Esophagus squamous epithelium (tissue), 5 donors: ENCODE measurements around the gene AP5S1. TPM values are rescaled to one million over a fixed set of nuclear protein-coding genes. Genes with fewer than 3 reads are reported as not detected.

Experiments used
- DNase-seq: peaks from one replicate; lab custom pipeline; 2025; lab: John Stamatoyannopoulos, UW
- H3K27ac ChIP-seq, 4 donors: fragments of 200-600 bp; sonication (generic); one replicate each; pipeline ENCODE4 v1.5.1; 2016 to 2019; ENCODE audit warnings: mild to moderate bottlenecking in 1 of 4
- H3K27me3 ChIP-seq, 4 donors: fragments of 200-600 bp; sonication (generic); 1 replicate in 3 of 4; 2 replicates in 1 of 4; pipeline versions ENCODE4 v1.5.1 to v1.6.0; 2017 to 2021; ENCODE audit warnings: antibody characterized with exemption in 1 of 4
- H3K36me3 ChIP-seq, 3 donors: fragments of 200-600 bp; sonication (generic); one replicate each; pipeline ENCODE4 v1.5.1; 2016 to 2019
- H3K4me1 ChIP-seq, 3 donors: fragments of 200-600 bp; sonication (generic); one replicate each; pipeline ENCODE4 v1.5.1; 2017 to 2019
- H3K4me3 ChIP-seq, 4 donors: fragments of 200-600 bp; sonication (generic); 1 replicate in 3 of 4; 2 replicates in 1 of 4; pipeline ENCODE4 v1.5.1; 2016 to 2019; ENCODE audit warnings: mild to moderate bottlenecking in 2 of 4, moderate library complexity in 1 of 4
- H3K9me3 ChIP-seq, 3 donors: fragments of 200-600 bp; sonication (generic); one replicate each; pipeline ENCODE4 v1.5.1; 2016 to 2019
- POLR2A ChIP-seq, 4 donors: fragments of 450-650 bp; IDR thresholded peaks; one replicate each; pipeline ENCODE4 v1.6.1; 2017; ENCODE audit warnings: antibody characterized with exemption in 4 of 4, mild to moderate bottlenecking in 4 of 4, moderate library complexity in 3 of 4
- WGBS, 2 donors: methylation state at CpG; one replicate each; pipeline ENCODE4 v1.1.5; 2018; 5-methylcytosine and 5-hydroxymethylcytosine counted together
- intact Hi-C: fragments of 100-400 bp; cut with DNase I; formaldehyde crosslinking; loops from one replicate; pipeline ENCODE4 v1.15.0; 2022
- total RNA-seq, 4 donors: library from RNA; depleted of rRNA; stranded (reverse); fragments of >200 nt; gene quantifications; one replicate each; pipeline ENCODE4 v1.1.0, GENCODE V29; 2016
- TF ChIP-seq, protein P1 (sequence below), 6 experiments: fragments of 450-650 bp in 4 of 6; fragments of 200-600 bp in 2 of 6; sonication (generic) in 2 of 6; IDR thresholded peaks; one replicate each; pipeline ENCODE4 v1.5.1; 2016 to 2019; ENCODE audit warnings: antibody characterized with exemption in 6 of 6, mild to moderate bottlenecking in 4 of 6, moderate library complexity in 4 of 6
- donor health status: DM: yes; HTN: yes; CAD: no.

Gene AP5S1
- total RNA-seq, 4 donors from 2014 or later: 5.8 to 12.8 (median 10.4) TPM

DNA sequence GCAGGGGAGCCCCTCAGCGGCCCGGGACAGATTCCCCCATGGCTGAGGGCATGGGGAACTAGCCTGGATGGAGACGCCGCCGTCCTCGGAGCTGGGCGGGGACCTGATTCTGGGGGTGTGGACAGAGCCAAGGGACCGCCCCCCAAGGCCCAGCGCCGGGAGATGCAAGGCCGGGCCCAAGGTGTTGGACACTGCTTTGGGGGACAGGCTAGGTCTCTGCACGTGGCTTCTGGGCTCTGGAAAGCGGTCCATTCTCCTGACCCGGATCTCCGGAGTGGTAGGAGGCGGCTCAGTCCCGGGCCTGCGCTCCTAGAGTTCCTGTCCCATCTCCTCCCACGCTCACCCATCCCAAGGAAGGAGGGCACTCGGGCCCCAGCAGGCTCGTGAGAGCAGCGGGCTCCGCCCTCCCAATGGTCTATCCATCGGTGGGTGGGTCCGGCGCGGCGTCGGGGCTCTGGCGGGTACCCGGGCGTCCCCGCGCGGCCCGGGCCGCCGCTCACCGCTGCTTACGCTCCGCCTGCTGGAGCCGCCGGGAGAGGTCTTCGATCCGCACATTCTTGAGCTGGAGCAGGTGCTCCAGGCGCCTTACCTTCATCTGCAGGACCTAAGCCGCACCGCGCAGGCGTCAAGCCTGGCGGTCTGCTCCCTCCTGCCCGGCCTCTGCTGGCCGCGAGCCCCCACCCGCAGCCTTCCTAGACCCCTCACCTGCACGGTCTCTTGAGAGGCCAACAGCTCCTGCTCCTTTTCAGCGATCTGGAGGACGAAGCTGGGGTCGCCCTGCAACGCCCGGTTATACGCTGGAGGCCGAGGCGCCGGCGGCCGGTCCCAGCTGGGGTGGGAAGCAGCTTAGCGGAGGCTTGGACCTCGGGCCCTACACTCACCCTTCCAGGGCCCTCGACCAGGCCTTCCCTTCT, 42.4 kb upstream of the AP5S1 start:
- 7% methylated on average over 3 of the region's 70 CpGs; no CpG with 5 or more reads in 1 of the 2 donors for WGBS, 2 donors
- Histone ChIP-seq H3K27ac (peak overlapping the region in 2 of 4 donors; percentile 0 to 50), H3K27me3 (no peaks in the 10 kb centered on the region), H3K4me3 (peak overlapping the region; percentile 33 to 69 (median 50)), H3K9me3 (no peaks in the 10 kb centered on the region), H3K36me3 (no peaks in the 10 kb centered on the region), H3K4me1 (peaks cover 24 to 46% (median 28%) of the 10 kb centered on the region in 3 donors)
- intact Hi-C loops: no loop called here
- no peak for DNase-seq
- no peak for TF ChIP-seq POLR2A (IDR thresholded peaks at IDR 0.05)
- TF ChIP-seq, protein P1, sequence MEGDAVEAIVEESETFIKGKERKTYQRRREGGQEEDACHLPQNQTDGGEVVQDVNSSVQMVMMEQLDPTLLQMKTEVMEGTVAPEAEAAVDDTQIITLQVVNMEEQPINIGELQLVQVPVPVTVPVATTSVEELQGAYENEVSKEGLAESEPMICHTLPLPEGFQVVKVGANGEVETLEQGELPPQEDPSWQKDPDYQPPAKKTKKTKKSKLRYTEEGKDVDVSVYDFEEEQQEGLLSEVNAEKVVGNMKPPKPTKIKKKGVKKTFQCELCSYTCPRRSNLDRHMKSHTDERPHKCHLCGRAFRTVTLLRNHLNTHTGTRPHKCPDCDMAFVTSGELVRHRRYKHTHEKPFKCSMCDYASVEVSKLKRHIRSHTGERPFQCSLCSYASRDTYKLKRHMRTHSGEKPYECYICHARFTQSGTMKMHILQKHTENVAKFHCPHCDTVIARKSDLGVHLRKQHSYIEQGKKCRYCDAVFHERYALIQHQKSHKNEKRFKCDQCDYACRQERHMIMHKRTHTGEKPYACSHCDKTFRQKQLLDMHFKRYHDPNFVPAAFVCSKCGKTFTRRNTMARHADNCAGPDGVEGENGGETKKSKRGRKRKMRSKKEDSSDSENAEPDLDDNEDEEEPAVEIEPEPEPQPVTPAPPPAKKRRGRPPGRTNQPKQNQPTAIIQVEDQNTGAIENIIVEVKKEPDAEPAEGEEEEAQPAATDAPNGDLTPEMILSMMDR (IDR thresholded peaks at IDR 0.05): peak in 3 of 6 experiments; percentile 6 to 23 (median 8)

DNA sequence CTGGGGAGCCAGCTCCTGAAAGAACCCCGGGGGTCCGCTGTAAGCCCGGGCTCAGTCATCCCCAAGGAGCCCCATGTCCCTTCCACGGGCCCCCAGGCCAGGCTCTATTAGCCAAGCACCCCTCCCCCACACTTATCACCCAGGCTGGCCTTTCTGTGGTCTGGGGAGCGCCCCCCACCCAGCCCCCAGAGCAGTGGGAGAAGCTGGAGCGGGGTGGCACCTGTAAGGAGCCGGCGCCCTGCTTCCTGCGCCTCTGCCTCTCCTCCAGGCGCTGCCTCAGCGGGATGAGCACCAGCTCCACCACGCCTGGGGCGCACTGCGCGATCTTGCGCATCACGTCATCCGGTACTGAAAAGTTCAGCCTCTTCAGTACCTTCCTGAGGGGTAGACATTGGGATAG, 41.4 kb upstream of the AP5S1 start:
- DNase-seq: no peak
- Histone ChIP-seq H3K4me1 (peaks cover 34 to 56% (median 38%) of the 10 kb centered on the region in 3 donors), H3K36me3 (peaks cover 0 to 4% (median 0%) of the 10 kb centered on the region in 3 donors), H3K27ac (no peak overlapping the region), H3K9me3 (no peaks in the 10 kb centered on the region), H3K4me3 (no peak overlapping the region), H3K27me3 (no peaks in the 10 kb centered on the region)
- 76% methylated on average over 7 of the region's 18 CpGs; no CpG with 5 or more reads in 1 of the 2 donors for WGBS, 2 donors
- TF ChIP-seq POLR2A (IDR thresholded peaks at IDR 0.05): no peak
- TF ChIP-seq, protein P1 (IDR thresholded peaks at IDR 0.05): no peak
- intact Hi-C loops: no loop called here

DNA sequence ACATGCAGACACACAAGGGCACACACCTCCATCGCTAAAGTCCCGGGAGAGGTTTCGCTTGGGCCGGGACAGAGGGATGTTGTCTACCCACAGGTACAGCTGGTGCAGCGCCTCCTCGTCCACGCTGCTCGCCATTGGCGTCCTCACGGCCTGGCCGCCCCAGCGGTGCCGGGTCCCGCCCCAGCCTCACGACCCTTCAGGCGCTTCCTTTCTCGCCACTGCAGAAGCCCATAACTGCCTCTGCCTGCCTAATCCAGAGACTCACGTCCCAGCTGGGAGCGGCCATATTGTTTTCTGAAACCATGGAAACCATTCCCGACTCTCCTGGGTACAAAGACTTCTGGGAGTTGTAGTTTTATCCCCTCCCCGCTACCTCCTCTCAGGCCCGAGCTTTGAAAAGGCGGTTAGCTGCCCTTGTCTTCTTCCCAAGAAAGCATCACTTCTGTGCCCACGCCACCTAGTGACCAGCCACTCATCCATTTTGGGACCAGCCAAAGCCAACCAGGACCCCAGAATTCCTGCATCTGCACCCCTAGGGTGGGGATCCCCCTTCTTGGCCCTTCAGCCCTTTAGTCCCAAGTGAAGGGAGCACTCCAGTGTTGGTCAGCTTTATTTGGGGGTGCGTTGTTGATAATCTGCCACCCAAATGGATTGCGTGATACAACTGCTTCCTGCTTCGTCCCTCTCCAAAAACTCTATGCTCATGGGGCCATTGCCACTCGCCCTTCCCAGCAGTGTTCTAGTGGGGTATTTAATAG, 39.0 kb upstream of the AP5S1 start, which contains the start of gene SPEF1:
Gene SPEF1, minus strand, starts transcription at position 296 of the 758 bp plus-strand sequence. Its CDS starts 161 bp downstream, at position 135.
- peaks cover 54 to 77% (median 55%) of the 10 kb centered on the region in 3 donors for H3K4me1 ChIP-seq
- peaks cover 0 to 11% (median 0%) of the 10 kb centered on the region in 3 donors for H3K36me3 ChIP-seq

DNA sequence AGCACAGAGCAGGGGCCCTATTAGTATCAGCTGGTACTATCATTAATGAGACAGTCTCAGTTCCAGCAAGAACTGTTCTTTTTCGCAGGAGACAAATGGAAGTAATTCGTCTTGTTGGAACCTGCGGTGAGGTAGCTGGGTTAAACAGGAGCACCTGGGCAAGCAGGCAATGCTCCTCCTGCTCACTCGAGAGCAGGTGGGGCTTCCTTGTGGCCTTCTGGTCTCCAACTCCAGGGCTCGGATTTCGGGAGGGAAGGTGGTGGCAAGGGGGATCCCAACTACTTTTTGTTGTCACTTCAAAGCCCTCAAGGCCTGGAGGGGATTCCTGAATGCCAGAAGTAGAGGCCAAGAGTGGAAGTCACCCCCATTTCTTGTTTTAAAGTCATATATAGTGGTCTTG, 37.8 kb upstream of the AP5S1 start:
- Histone ChIP-seq H3K36me3 (peaks cover 0 to 11% (median 0%) of the 10 kb centered on the region in 3 donors), H3K9me3 (no peaks in the 10 kb centered on the region), H3K4me1 (peaks cover 55 to 80% (median 55%) of the 10 kb centered on the region in 3 donors), H3K27ac (peak overlapping the region; percentile 35 to 91 (median 68)), H3K27me3 (no peaks in the 10 kb centered on the region), H3K4me3 (no peak overlapping the region)
- WGBS, 2 donors: 56 to 65% methylated on average over 4 to 5 of the region's 6 CpGs
- TF ChIP-seq, protein P1 (IDR thresholded peaks at IDR 0.05): no peak
- TF ChIP-seq POLR2A (IDR thresholded peaks at IDR 0.05): no peak
- DNase-seq: no peak
- intact Hi-C loops: loop anchor here (5.0 kb wide), 1 partner anchor 40 kb away; the partner anchor contains the start of gene AP5S1

More for the DNA sequence above, 39.0 kb upstream of the AP5S1 start, which contains the start of gene SPEF1:
- no peaks in the 10 kb centered on the region for H3K9me3 ChIP-seq
- intact Hi-C loops: loop anchor here (5.0 kb wide), 1 partner anchor 41 kb away; the partner anchor contains the start of gene AP5S1
- peak within 1 kb of the TSS; percentile 17 to 59 (median 32) for H3K4me3 ChIP-seq
- peak within 1 kb of the TSS; percentile 33 to 91 (median 59) for H3K27ac ChIP-seq
- no peaks in the 10 kb centered on the region for H3K27me3 ChIP-seq
- TF ChIP-seq POLR2A (IDR thresholded peaks at IDR 0.05): no peak
- TF ChIP-seq, protein P1 (IDR thresholded peaks at IDR 0.05): peak in 5 of 6 experiments; percentile 18 to 40 (median 29)
- no peak for DNase-seq
- WGBS, 2 donors: 13 to 19% methylated on average over 17 of the region's 28 CpGs
